ENCODE results near the gene BBS9. TPM values are rescaled to one million over a fixed set of nuclear protein-coding genes. Genes with fewer than 3 reads are reported as not detected.

Gene BBS9
- total RNA-seq, 1 donor from 2014 or later = 28.4 TPM

- DNase-seq = no peak
- Histone ChIP-seq H3K9me3 (no peaks in the 10 kb centered on the region), H3K4me3 (no peak overlapping the region), H3K36me3 (no peaks in the 10 kb centered on the region), H3K4me1 (no peaks in the 10 kb centered on the region), H3K27me3 (ENCODE audit: low read depth) (no peaks in the 10 kb centered on the region), H3K27ac (no peak overlapping the region)
- intact Hi-C loops (cut with DNase I) = no loop called here
- no peak for TF ChIP-seq CTCF (IDR thresholded peaks at IDR 0.05)
- no peak for ATAC-seq
These were observed 216.7 kb downstream of the BBS9 start for GRCh38 chr7:33346055-33346454.

GRCh38 chr7:33350577-33350976, 221.2 kb downstream of the BBS9 start:
- intact Hi-C loops (cut with DNase I) = no loop called here
- H3K27me3 ChIP-seq (ENCODE audit: low read depth) = no peaks in the 10 kb centered on the region
- no peaks in the 10 kb centered on the region for H3K4me1 ChIP-seq
- no peaks in the 10 kb centered on the region for H3K9me3 ChIP-seq
- no peaks in the 10 kb centered on the region for H3K36me3 ChIP-seq
- DNase-seq = no peak
- no peak for ATAC-seq
- no peak overlapping the region for H3K27ac ChIP-seq
- TF ChIP-seq CTCF (IDR thresholded peaks at IDR 0.05) = no peak
- no peak overlapping the region for H3K4me3 ChIP-seq

GRCh38 chr7:33351709-33352108, 222.3 kb downstream of the BBS9 start:
- H3K4me1 ChIP-seq = no peaks in the 10 kb centered on the region
- H3K27me3 ChIP-seq (ENCODE audit: low read depth) = no peaks in the 10 kb centered on the region
- H3K4me3 ChIP-seq = no peak overlapping the region
- no peak overlapping the region for H3K27ac ChIP-seq
- H3K9me3 ChIP-seq = no peaks in the 10 kb centered on the region
- DNase-seq = no peak
- TF ChIP-seq CTCF (IDR thresholded peaks at IDR 0.05) = no peak
- no peaks in the 10 kb centered on the region for H3K36me3 ChIP-seq
- intact Hi-C loops (cut with DNase I) = no loop called here
- ATAC-seq = no peak

GRCh38 chr7:33354201-33354600, 224.8 kb downstream of the BBS9 start:
- Histone ChIP-seq H3K27ac (no peak overlapping the region), H3K4me3 (no peak overlapping the region), H3K4me1 (no peaks in the 10 kb centered on the region), H3K27me3 (ENCODE audit: low read depth) (no peaks in the 10 kb centered on the region), H3K36me3 (no peaks in the 10 kb centered on the region), H3K9me3 (no peaks in the 10 kb centered on the region)
- intact Hi-C loops (cut with DNase I) = no loop called here
- no peak for ATAC-seq
- DNase-seq = no peak
- no peak for TF ChIP-seq CTCF (IDR thresholded peaks at IDR 0.05)

GRCh38 chr7:33355386-33355785, 226.0 kb downstream of the BBS9 start:
- H3K36me3 ChIP-seq = no peaks in the 10 kb centered on the region
- ATAC-seq (no peak), DNase-seq (no peak)
- intact Hi-C loops (cut with DNase I) = no loop called here
- H3K9me3 ChIP-seq = no peaks in the 10 kb centered on the region
- no peak overlapping the region for H3K27ac ChIP-seq
- no peak for TF ChIP-seq CTCF (IDR thresholded peaks at IDR 0.05)
- no peaks in the 10 kb centered on the region for H3K4me1 ChIP-seq
- H3K4me3 ChIP-seq = no peak overlapping the region
- H3K27me3 ChIP-seq (ENCODE audit: low read depth) = no peaks in the 10 kb centered on the region

GRCh38 chr7:33356336-33356735, 227.0 kb downstream of the BBS9 start:
- intact Hi-C loops (cut with DNase I) = no loop called here
- DNase-seq (no peak), ATAC-seq (no peak)

More at GRCh38 chr7:33356336-33356735, 227.0 kb downstream of the BBS9 start:
- Histone ChIP-seq H3K9me3 (no peaks in the 10 kb centered on the region), H3K4me1 (no peaks in the 10 kb centered on the region), H3K4me3 (no peak overlapping the region), H3K27me3 (ENCODE audit: low read depth) (no peaks in the 10 kb centered on the region), H3K36me3 (no peaks in the 10 kb centered on the region), H3K27ac (no peak overlapping the region)
- no peak for TF ChIP-seq CTCF (IDR thresholded peaks at IDR 0.05)
